ENCODE measurements around the gene RAMP1. TPM values are rescaled to one million over a fixed set of nuclear protein-coding genes. Genes with fewer than 3 reads are reported as not detected.

The RAMP1 gene
- total and polyA plus RNA-seq, 8 donors, result 53.3 to 87.6 (median 61.7) TPM

DNA sequence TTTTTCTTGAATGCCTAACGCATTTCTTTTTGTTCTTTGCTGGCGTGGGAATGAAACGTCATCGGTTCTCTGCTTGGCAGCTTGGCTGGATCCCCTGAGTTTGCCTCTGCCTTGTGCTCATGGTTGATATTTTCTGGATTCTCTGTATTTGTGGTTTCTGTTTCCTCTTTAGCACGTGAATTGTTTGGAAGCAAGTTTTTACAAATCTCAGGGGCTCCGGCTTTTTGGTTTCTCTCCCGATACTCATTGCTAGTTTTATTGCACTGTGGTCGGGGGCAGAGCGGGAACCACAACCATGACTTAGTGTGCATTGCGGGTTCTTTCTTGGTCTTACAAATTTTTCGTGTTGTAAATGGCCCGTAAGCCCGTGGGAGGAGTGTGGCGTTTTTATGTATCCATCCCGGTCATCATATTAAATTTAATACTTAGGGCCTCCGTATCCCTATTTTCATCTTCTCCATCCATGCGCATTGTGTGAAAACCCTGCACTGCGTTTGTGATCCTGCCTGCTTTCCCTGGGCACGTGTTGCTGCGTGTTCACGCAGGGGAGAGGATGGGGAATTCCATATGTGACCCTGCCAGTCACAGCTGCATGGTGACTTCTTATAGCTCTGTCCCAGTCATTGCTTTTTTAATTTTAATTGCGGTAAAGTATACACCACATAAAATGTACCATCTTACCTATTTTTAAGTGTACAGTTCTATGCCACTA is 9.4 kb downstream of the RAMP1 start:
- TF ChIP-seq, protein P1, sequence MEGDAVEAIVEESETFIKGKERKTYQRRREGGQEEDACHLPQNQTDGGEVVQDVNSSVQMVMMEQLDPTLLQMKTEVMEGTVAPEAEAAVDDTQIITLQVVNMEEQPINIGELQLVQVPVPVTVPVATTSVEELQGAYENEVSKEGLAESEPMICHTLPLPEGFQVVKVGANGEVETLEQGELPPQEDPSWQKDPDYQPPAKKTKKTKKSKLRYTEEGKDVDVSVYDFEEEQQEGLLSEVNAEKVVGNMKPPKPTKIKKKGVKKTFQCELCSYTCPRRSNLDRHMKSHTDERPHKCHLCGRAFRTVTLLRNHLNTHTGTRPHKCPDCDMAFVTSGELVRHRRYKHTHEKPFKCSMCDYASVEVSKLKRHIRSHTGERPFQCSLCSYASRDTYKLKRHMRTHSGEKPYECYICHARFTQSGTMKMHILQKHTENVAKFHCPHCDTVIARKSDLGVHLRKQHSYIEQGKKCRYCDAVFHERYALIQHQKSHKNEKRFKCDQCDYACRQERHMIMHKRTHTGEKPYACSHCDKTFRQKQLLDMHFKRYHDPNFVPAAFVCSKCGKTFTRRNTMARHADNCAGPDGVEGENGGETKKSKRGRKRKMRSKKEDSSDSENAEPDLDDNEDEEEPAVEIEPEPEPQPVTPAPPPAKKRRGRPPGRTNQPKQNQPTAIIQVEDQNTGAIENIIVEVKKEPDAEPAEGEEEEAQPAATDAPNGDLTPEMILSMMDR (IDR thresholded peaks at IDR 0.05), result no peak
- peak overlapping the region in 1 of 4 donors; percentile 5 for H3K27ac ChIP-seq
- H3K36me3 ChIP-seq, result no peaks in the 10 kb centered on the region
- FAIRE-seq (no peak), ATAC-seq (peak in 2 of 4 donors; percentile 10 to 36), DNase-seq (no peak)
- peaks cover 13 to 25% (median 19%) of the 10 kb centered on the region in 3 donors for H3K4me1 ChIP-seq
- no peaks in the 10 kb centered on the region for H3K9me3 ChIP-seq
- H3K4me3 ChIP-seq, result no peak overlapping the region
- 73 to 74% methylated on average over 22 of the region's 22 CpGs for WGBS, 2 donors
- intact Hi-C loops (cut with DNase I), result no loop called here
- H3K27me3 ChIP-seq, result no peaks in the 10 kb centered on the region

DNA sequence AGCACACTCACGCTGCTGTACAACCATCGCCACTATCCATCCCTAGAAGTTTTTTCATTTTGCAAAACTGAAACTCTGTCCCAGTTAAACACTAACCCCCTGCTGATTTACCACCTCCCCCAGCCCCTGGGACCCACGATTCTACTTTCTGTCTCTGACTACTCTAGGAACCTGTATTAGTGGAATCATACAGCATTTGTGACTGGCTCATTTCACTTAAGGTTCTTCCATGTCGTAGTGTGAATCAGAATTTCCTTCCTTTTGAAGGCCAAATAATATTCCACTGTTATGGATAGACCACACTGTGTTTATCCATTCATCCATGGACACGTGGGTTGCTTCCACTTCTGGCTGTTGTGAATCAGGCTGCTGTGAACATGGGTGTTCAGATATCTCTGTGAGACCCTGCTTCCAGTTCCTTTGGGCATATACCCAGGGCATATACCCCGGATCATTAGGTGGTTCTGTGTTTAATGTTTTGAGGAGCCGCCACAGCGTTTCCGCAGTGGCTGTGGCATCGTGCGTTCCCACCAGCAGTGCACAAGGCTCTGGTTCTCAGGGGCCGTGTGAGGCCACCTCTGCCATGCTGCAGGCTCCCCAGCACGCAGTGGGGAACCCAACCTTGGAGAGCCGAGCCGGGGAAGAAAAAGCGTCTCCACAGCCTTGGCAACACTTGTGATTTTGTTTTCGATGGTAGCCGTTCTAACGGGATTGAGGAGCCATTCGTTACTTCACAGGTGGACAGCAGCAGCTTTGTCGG is 10.1 kb downstream of the RAMP1 start:
- Histone ChIP-seq H3K27me3 (no peaks in the 10 kb centered on the region), H3K4me1 (peaks cover 6 to 19% (median 11%) of the 10 kb centered on the region in 3 donors), H3K27ac (no peak overlapping the region), H3K36me3 (no peaks in the 10 kb centered on the region), H3K4me3 (no peak overlapping the region), H3K9me3 (no peaks in the 10 kb centered on the region)
- intact Hi-C loops (cut with DNase I), result no loop called here
- DNase-seq (no peak), ATAC-seq (no peak), FAIRE-seq (no peak)
- TF ChIP-seq, protein P1 (IDR thresholded peaks at IDR 0.05), result no peak
- WGBS, 2 donors, result 89 to 92% methylated on average over 21 of the region's 21 CpGs

DNA sequence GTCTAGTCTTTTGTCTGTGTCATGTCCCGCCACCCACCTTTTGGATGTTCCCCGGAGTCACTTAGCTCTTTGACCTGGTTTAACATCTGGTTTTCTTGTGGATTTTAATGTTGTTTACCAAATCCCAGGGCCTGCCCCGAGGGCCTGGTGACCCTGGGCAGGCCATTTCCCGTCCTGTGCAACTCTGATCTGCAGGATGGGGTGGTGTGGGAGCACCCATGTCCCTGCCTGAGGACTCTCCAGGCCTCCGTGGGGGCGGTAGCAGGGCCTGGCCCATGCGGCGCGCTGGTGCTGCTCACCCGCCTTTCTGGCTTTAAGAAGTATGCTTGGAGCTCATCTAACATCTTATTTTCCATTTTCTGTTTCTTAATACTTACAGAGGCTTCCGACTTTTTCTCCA is 10.7 kb downstream of the RAMP1 start:
- TF ChIP-seq, protein P1 (IDR thresholded peaks at IDR 0.05), result no peak
- no peak for DNase-seq
- intact Hi-C loops (cut with DNase I), result no loop called here
- Histone ChIP-seq H3K4me3 (no peak overlapping the region), H3K9me3 (no peaks in the 10 kb centered on the region), H3K4me1 (peaks cover 5 to 14% (median 10%) of the 10 kb centered on the region in 3 donors), H3K36me3 (no peaks in the 10 kb centered on the region), H3K27me3 (no peaks in the 10 kb centered on the region), H3K27ac (no peak overlapping the region)
- no peak for FAIRE-seq
- 79 to 85% methylated on average over 11 of the region's 11 CpGs for WGBS, 2 donors
- no peak for ATAC-seq

DNA sequence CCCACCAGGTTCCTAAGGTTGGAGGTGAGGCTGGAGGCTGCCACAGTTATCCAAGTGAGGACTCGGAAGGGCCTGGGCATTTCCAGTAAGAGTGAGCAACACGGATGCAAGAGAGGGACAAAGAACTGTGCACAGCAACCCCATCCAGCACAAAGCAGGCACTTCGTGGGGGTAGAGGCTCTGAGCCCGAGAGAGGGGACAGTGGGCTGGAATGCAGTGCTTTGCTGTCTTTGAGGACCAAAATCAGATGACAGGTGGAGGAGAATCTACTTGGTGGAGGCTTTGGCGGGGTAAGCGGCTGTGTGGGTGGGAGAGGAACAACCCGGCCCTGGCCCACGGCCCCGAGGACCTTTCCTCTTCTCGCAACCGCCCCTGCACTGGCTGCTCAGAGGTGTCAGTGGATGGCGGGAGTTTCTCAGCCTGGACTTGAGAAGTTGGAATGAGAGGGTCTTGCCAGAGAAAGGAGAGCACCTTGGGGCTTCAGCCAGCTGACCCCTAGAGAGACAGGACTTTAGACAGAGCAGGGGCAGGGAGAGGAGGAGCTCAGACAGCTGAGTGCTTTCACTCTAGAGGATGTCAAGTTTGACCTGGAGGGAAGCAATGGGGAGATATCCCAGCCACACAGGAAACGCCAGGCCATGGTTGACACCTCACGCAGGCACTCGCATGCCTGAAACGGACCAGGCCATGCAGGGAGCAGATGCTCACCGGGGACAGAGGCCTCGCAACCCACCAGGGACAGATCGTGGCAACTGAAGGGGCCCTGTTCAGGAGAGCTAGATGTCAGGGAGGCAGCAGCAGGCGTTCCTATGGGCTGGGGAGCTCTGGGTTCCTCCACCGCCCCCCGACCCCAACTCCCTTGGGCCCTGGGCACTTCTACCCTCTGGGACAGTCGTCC is 11.6 kb downstream of the RAMP1 start:
- DNase-seq (no peak), FAIRE-seq (no peak), ATAC-seq (no peak)
- intact Hi-C loops (cut with DNase I), result no loop called here
- H3K9me3 ChIP-seq, result no peaks in the 10 kb centered on the region
- H3K36me3 ChIP-seq, result no peaks in the 10 kb centered on the region
- 82 to 87% methylated on average over 23 of the region's 23 CpGs for WGBS, 2 donors
- no peak overlapping the region for H3K27ac ChIP-seq
- TF ChIP-seq, protein P1 (IDR thresholded peaks at IDR 0.05), result no peak
- no peak overlapping the region for H3K4me3 ChIP-seq
- peaks cover 0 to 10% (median 7%) of the 10 kb centered on the region in 3 donors for H3K4me1 ChIP-seq
- no peaks in the 10 kb centered on the region for H3K27me3 ChIP-seq

Data from pancreas (tissue), 10 donors.